Activated CD8-positive, alpha-beta memory T cell treated with anti-CD3 and anti-CD28 coated beads, Interleukin-2, amount 10 ng/mL, durations not matched to agents 7 days and 5 days (primary cell): Measurements from ENCODE around the gene RPL22. TPM values are rescaled to one million over a fixed set of nuclear protein-coding genes. Genes with fewer than 3 reads are reported as not detected.
A peak's percentile ranks its signal among the peaks of the same experiment; 100 is the strongest.

Experiments used
- ATAC-seq: fragments of 150-1000 bp; cut with Tn5 transposase; one replicate; pipeline ENCODE4 v1.10.0; 2021; ENCODE audit warnings: moderate library complexity
- CTCF ChIA-PET: fragments of 350-600 bp; sonication (Branson Sonifier 250); formaldehyde crosslinking; loops from one replicate; lab custom pipeline; 2021; ENCODE audit warnings: antibody characterized with exemption; lab: Charles Lee
- DNase-seq: peaks from one replicate; pipeline ENCODE4 v3.0.0-alpha.2; 2020
- H3K27ac Mint-ChIP-seq: one replicate; pipeline ENCODE4 v1.8.0; 2021; ENCODE audit warnings: mild to moderate bottlenecking, mixed read lengths
- H3K27me3 Mint-ChIP-seq: one replicate; pipeline ENCODE4 v1.8.0; 2021; ENCODE audit warnings: mixed read lengths
- H3K36me3 Mint-ChIP-seq: one replicate; pipeline ENCODE4 v1.8.0; 2021; ENCODE audit warnings: mild to moderate bottlenecking, mixed read lengths
- H3K4me1 Mint-ChIP-seq: one replicate; pipeline ENCODE4 v1.8.0; 2021; ENCODE audit warnings: mixed read lengths
- H3K4me3 Mint-ChIP-seq: one replicate; pipeline ENCODE4 v1.8.0; 2021; ENCODE audit warnings: mild to moderate bottlenecking, moderate library complexity, mixed read lengths
- H3K9me3 Mint-ChIP-seq: one replicate; pipeline ENCODE4 v1.8.0; 2022; ENCODE audit warnings: low read depth, mixed read lengths
- total RNA-seq, 2 experiments: library from RNA; stranded (reverse); gene quantifications; one replicate each; pipeline ENCODE4 v1.2.3, GENCODE V29; 2021

The RPL22 gene
- 100 to 1,000 TPM; 229 to 287 TPM for total RNA-seq

DNA sequence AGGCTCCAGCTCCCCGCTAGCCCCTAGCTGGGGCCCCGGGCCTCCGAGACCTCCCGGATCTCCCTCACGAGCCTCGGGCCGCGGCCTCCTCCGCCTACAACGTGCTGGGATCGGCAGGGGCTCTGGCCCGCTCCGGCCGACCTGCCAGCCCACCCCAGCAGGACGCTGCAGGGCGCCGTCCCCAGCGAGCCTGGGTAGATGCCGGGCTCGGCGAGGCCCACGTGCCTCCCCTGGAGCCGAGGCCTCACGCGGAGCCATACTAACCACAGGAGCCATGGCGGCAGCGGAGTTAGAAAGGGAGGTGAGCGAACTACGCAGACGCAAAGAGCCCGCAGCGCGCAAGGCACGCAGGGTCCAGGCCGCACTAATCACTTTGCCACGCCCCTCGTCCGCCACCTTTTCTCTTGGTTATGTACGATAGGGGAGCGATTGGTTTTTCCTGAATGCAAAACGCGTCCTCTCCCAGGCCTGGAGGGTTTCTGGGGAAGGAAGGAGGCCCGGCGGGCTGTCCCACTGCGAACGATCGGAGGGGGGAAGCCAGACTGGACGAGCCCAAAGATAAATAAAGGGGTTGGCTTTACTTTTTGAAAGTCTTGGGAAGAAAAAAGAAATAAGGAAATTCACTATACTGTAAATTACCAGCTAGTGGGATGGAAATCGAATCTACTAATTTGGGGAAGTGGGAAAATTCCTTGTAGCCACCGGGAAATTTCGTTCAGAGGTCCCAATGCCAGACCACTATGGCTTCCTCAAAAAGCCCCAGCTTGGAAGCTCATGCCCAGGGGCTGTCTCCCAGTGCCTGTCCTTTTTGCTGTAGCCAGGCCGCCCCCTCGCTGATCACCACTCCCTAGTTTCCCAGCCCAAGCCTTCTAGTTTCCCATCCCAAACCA, at the start of gene RPL22:
RPL22 (minus strand) TSS at position 298 of the 890 bp plus-strand sequence; CDS start at position 276, 22 bp downstream.
- peak within 1 kb of the TSS; percentile 80 for H3K27ac Mint-ChIP-seq
- H3K4me3 Mint-ChIP-seq, result peak within 1 kb of the TSS; percentile 90
- H3K9me3 Mint-ChIP-seq, result no peaks in the 10 kb centered on the region
- CTCF ChIA-PET, result interaction anchor here (1.1 to 2.9 kb wide), 5 partner anchors 10 to 239 kb away, joined by 3 to 12 read pairs (median 4); no protein-coding TSS in a partner anchor
- DNase-seq, result peak; percentile 99
- H3K4me1 Mint-ChIP-seq, result peaks cover 38% of the 10 kb centered on the region
- H3K36me3 Mint-ChIP-seq, result peaks cover 24% of the 10 kb centered on the region
- H3K27me3 Mint-ChIP-seq, result no peaks in the 10 kb centered on the region
- peak; percentile 97 for ATAC-seq

DNA sequence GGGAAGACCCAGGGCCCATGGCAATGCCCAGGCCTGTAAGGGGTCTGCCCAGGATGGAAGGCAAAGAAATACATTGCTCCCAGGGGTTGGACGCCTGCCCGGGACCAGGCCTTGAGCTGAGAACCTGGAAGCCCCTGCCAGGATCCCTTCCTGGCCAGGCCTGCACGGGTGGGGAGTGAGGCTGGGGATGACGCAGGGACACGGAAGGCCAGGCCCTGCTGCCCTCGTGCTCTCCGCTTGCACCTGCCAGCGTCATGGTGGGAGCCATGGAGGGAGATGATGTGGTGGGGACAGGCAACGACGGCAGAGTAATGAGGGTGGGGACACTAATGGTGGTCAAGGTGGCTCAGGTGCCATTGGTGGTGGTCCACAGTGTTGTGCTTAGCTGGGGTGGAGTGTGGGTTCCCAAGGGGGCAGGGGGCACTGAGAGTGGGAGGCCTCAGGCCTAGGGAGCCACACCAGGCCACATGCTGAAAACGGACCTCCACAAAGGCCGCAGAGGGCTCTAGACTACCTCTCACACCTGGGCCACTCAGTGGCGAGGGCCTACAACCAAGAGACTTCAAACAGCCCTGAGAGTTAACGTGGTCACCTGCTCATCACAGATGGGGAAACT, 48.9 kb upstream of the RPL22 start:
- ATAC-seq (no peak), DNase-seq (no peak)
- no peaks in the 10 kb centered on the region for H3K36me3 Mint-ChIP-seq
- no peak overlapping the region for H3K4me3 Mint-ChIP-seq
- peaks cover 63% of the 10 kb centered on the region for H3K27me3 Mint-ChIP-seq
- peaks cover 13% of the 10 kb centered on the region for H3K4me1 Mint-ChIP-seq
- H3K9me3 Mint-ChIP-seq, result no peaks in the 10 kb centered on the region
- CTCF ChIA-PET, result interaction anchor here (0.8 to 6.2 kb wide), 15 partner anchors 8 to 219 kb away, joined by 3 to 68 read pairs (median 12); partner anchors contain the start of genes ACOT7 and ICMT
- no peak overlapping the region for H3K27ac Mint-ChIP-seq

DNA sequence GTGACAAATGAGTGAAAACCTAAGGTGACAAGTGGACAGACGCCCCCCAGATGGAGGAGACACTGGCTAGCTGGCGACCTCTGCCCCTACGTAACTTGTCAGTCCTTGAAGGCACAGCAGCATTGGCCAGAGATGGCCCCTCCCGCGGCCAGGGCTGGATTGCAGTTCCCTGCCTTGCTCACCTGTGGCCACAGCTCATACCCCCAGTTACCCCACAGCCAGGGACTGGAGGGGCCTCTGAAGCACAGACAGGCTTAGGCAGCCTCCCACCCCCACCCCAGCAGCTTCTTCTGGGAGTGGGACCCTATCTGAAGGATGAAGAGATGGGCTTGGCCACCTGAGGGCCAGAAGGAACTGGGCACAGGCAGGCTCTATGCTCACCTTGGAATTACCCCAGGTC, 48.3 kb upstream of the RPL22 start:
- Mint-ChIP-seq H3K36me3 (no peaks in the 10 kb centered on the region), H3K9me3 (no peaks in the 10 kb centered on the region), H3K27ac (no peak overlapping the region), H3K27me3 (peaks cover 68% of the 10 kb centered on the region), H3K4me3 (no peak overlapping the region), H3K4me1 (peaks cover 13% of the 10 kb centered on the region)
- DNase-seq (no peak), ATAC-seq (no peak)
- CTCF ChIA-PET, result interaction anchor here (0.7 to 6.2 kb wide), 26 partner anchors 9 to 220 kb away, joined by 3 to 68 read pairs (median 8); partner anchors contain the start of genes ACOT7, GPR153, HES2 and ICMT

DNA sequence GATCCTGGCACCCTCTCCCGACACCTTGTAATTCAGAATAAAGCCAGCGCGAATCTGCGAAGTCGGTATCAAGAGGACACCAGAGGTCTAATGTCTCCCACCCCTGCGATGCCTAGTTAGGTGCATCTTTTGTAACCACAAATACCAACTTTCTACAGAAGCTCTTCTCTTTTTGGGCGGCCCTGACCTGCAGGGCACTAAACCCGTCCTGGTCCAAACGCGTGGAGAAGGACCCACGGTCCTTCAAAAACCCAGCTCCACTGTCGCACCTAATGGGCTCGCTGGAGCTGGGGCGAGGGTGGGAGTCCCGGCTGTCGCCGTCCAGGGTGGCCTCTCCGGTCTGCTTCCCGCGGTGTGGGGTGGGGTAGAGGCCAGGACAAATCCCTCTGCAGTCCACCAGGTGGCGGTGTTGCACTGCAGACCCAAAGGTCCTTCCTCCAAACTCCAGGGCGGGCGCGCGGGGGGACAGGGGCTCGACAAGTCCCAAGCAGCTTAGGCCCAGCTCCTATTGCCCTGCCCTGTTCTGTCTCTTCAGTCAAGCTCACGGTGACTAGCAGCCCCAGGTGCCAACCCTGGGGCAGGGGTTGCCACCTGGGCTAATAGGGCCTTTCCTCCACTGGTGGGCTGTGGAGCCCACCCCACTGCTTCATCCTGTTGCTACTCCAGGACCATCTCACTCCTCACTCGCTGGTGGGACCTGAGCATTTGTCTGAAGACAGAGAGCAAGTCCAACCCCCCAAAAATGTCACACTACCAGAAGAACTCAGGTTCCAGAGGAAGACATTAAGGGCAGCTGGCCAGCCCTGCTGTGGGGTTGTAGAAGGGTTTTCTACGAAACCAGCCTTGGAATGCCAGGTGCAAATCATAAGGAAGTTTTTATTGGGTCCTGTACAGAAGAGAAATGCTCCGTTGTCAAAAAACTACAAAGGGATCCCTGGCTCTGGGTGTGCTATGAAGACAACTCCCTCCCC, 47.4 kb upstream of the RPL22 start:
- ATAC-seq (peak; percentile 60), DNase-seq (peak; percentile 85)
- Mint-ChIP-seq H3K9me3 (no peaks in the 10 kb centered on the region), H3K27me3 (peaks cover 66% of the 10 kb centered on the region), H3K36me3 (no peaks in the 10 kb centered on the region), H3K4me1 (peaks cover 13% of the 10 kb centered on the region), H3K27ac (no peak overlapping the region), H3K4me3 (peak overlapping the region; percentile 42)
- CTCF ChIA-PET, result interaction anchor here (0.5 to 6.2 kb wide), 50 partner anchors 9 to 246 kb away, joined by 3 to 68 read pairs (median 5); partner anchors contain the start of genes ACOT7, GPR153, HES2 and ICMT

DNA sequence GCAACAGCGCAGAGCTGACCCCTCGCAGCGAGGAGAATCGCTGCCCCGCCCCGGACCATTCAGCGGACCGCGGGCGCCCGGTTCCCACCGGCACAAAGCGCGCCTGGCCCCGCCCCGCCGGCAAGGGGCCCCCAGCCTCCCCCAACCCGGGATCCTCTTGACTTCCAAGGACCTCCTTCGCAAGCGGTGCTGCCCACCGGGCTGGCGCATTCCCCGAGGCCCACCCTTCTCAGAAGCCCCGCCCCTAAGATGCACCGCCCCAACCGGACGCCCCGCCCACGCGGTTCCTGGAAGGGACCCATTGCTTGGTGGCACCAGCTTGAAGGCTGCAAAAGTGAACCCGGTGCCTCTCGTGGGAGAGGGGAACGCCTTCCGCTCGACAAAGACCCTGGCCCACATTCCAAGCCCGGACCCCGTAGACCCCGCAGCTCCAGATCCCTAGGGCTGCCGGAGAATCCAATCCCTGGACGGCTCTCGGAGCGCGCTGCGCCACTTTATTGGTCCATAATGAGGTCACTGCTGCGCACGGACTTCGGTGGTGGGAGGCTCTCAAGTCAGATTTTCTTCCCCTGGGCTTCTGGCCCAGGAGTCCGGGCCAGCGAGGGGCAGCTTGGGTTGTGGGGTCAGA, 46.6 kb upstream of the RPL22 start:
- peak overlapping the region; percentile 15 for H3K4me3 Mint-ChIP-seq
- CTCF ChIA-PET, result interaction anchor here (0.5 to 6.2 kb wide), 42 partner anchors 9 to 247 kb away, joined by 3 to 68 read pairs (median 6); partner anchors contain the start of genes ACOT7, GPR153, HES2 and ICMT
- no peaks in the 10 kb centered on the region for H3K36me3 Mint-ChIP-seq
- H3K9me3 Mint-ChIP-seq, result no peaks in the 10 kb centered on the region
- ATAC-seq (peak; percentile 48), DNase-seq (peak; percentile 81)
- no peak overlapping the region for H3K27ac Mint-ChIP-seq
- H3K27me3 Mint-ChIP-seq, result peaks cover 67% of the 10 kb centered on the region
- peaks cover 19% of the 10 kb centered on the region for H3K4me1 Mint-ChIP-seq

DNA sequence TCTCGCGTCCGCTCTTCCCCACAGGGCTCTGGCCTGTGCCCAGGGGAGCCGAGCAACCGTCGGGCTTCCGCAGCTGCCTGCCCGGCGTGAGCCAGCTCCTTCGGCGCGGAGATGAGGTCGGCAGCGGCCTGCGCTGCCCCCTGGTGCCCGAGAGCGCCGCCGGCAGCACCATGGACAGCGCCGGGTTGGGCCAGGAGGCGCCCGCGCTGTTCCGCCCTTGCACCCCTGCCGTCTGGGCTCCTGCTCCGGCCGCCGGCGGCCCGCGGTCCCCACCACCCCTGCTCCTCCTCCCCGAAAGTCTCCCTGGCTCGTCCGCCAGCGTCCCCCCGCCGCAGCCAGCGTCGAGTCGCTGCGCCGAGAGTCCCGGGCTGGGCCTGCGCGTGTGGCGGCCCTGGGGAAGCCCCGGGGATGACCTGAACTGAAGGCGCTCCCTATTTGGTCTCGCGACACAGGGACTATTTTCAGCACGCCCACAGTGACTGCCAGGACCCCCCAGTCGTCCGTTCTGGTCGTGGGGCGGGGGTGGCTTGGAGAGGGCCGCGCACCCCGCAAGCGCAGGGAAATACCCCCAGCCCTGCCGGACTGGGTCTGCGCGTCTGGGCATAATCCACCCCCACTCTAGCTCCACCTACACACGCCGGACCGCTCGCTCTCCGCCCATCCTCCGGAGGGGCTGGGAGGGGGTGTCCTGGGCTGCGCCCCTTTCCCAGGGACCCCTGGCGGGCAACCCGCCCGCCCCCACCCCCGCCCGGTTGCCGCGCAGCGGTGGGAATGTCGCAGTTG, 45.9 kb upstream of the RPL22 start:
- Mint-ChIP-seq H3K4me1 (peaks cover 19% of the 10 kb centered on the region), H3K27me3 (peaks cover 66% of the 10 kb centered on the region), H3K36me3 (no peaks in the 10 kb centered on the region), H3K4me3 (no peak overlapping the region), H3K9me3 (no peaks in the 10 kb centered on the region), H3K27ac (no peak overlapping the region)
- CTCF ChIA-PET, result interaction anchor here (0.6 to 6.2 kb wide), 36 partner anchors 9 to 233 kb away, joined by 3 to 68 read pairs (median 5); partner anchors contain the start of genes ACOT7, GPR153, HES2 and ICMT
- ATAC-seq (peak; percentile 78), DNase-seq (peak; percentile 82)

DNA sequence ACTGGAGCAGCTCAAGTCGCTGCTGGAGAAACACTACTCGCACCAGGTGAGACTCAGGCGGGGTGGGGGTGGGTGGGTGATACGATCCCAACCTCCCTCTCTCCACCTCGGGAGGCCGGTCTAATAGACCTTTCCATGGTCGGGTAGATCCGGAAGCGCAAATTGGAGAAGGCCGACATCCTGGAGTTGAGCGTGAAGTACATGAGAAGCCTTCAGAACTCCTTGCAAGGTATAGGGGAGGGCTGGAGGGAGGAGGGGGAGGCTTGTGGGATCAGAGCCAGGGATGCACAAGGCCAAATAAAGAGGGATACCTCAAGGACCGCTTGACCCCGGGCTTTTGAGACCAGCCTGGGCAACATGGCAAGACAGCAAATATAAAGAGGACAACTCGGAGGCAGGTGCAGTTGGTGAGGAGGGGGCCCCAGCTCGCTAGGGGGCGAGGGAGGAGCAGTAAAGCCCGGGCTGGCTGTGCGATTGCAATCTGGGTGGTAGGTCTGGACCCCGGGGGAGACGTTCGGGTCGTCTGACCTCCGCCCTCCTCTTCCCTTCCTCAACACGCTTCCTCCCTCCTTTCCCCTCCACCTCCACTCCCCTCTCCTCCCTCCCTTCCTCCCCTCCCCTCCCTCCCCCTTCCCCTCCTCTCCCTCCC, 45.1 kb upstream of the RPL22 start:
- no peak for ATAC-seq
- H3K9me3 Mint-ChIP-seq, result no peaks in the 10 kb centered on the region
- no peaks in the 10 kb centered on the region for H3K36me3 Mint-ChIP-seq
- CTCF ChIA-PET, result interaction anchor here (0.6 to 5.8 kb wide), 17 partner anchors 13 to 234 kb away, joined by 3 to 68 read pairs (median 4); partner anchors contain the start of genes ACOT7, GPR153 and HES2
- H3K4me3 Mint-ChIP-seq, result no peak overlapping the region
- H3K4me1 Mint-ChIP-seq, result peaks cover 17% of the 10 kb centered on the region
- DNase-seq, result no peak
- H3K27me3 Mint-ChIP-seq, result peaks cover 69% of the 10 kb centered on the region
- no peak overlapping the region for H3K27ac Mint-ChIP-seq

DNA sequence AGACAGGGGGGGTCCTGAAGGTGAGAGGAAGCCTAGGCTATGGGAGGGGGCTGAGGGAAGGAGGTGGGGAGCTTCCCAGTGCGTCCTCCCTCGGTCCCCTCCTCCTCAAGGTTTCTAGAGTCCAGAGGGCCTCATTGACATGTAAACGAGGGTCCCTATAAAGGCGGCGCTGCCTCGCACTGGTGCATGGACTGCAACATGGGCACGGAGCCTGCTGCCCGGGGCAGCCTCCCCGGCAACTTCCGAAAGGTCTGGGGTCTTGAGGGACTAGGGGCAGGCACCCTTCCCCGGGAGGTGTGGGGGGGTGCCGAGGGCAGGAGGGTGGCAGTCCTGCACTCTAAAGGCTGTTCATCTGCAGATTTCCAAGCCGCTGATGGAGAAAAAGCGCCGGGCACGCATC, 44.6 kb upstream of the RPL22 start, which contains the start of gene HES3:
HES3 (plus strand) TSS at position 187 of the 400 bp plus-strand sequence; CDS start at position 374, 187 bp downstream.
- no peaks in the 10 kb centered on the region for H3K36me3 Mint-ChIP-seq
- peaks cover 19% of the 10 kb centered on the region for H3K4me1 Mint-ChIP-seq
- H3K4me3 Mint-ChIP-seq, result no peak within 1 kb of the TSS
- DNase-seq (no peak), ATAC-seq (no peak)
- CTCF ChIA-PET, result interaction anchor here (0.9 to 5.8 kb wide), 7 partner anchors 13 to 195 kb away, joined by 3 to 68 read pairs (median 4); partner anchors contain the start of gene HES2
- H3K27ac Mint-ChIP-seq, result no peak within 1 kb of the TSS
- H3K9me3 Mint-ChIP-seq, result no peaks in the 10 kb centered on the region
- peaks cover 74% of the 10 kb centered on the region for H3K27me3 Mint-ChIP-seq

DNA sequence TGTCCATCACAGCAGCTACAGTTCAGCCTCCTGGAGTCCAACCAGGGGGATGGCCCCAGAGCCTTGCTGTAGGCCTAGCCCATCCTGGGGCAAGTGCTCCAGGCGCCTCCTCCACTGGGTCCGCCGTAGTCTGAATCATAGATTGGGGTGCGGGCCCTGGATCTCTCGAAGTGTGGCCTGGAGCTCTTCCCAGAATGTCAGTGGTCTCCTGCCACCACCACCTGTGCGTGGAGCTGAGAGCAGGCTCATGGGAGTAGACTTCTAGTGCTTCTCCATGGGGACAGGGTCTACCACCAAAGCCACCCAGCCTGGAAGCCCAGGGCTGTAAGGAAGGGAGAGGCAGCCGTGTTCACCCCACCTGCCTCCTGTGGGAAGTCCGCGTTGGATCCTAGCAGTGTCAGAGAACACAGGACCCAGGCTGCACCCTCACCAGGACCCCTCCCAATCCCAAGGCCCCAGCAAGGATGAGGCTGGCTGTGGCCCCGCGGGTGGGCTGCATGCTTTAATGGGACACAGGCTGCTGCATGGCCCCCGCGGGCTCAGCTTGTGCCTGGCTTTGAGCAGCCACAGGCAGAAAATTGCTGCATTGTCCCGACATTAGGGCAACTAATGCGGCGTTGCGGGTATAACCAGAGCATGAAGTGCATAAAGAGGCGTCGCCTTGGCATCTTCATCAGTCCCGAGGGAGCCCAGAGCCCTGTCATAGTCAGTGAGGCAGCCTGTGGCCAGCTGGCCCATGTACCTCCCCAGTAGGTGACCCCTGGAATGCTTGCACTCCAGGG, 43.8 kb upstream of the RPL22 start:
- CTCF ChIA-PET, result interaction anchor here (1.1 to 2.0 kb wide), 4 partner anchors 74 to 195 kb away, joined by 3 to 8 read pairs (median 4); partner anchors contain the start of gene HES2
- peaks cover 16% of the 10 kb centered on the region for H3K4me1 Mint-ChIP-seq
- H3K4me3 Mint-ChIP-seq, result no peak overlapping the region
- no peak for DNase-seq
- no peaks in the 10 kb centered on the region for H3K9me3 Mint-ChIP-seq
- H3K27me3 Mint-ChIP-seq, result peaks cover 73% of the 10 kb centered on the region
- H3K36me3 Mint-ChIP-seq, result no peaks in the 10 kb centered on the region
- H3K27ac Mint-ChIP-seq, result no peak overlapping the region
- no peak for ATAC-seq
